ENCODE results near the gene SHC4. TPM values are rescaled to one million over a fixed set of nuclear protein-coding genes. Genes with fewer than 3 reads are reported as not detected.

Gene SHC4
- total RNA-seq, 1 experiment from 2014 or later = 0.44 TPM

- POLR2A ChIA-PET (ENCODE audit: unreplicated experiment) = no interaction called here
Observed at GRCh38 chr15:48899793-48900192, 63.9 kb downstream of the SHC4 start.

GRCh38 chr15:48898446-48898845, 65.3 kb downstream of the SHC4 start:
- H3K36me3 ChIP-seq (ENCODE audit: low read depth) = no peaks in the 10 kb centered on the region
- no peaks in the 10 kb centered on the region for H3K79me2 ChIP-seq (ENCODE audit: low read depth)
- H3K4me2 ChIP-seq = no peak overlapping the region
- H3K9me2 ChIP-seq (ENCODE audit: insufficient read depth) = no peaks in the 10 kb centered on the region
- H3K4me3 ChIP-seq = no peak overlapping the region
- TF ChIP-seq CTCF (conservative IDR thresholded peaks at IDR 0.05) (no peak), EZH2 (IDR thresholded peaks at IDR 0.05; ENCODE audit: low read depth) (no peak)
- H3K9me3 ChIP-seq (ENCODE audit: insufficient read depth, low read depth) = no peaks in the 10 kb centered on the region
- CTCF ChIA-PET = no interaction called here
- H3K27me3 ChIP-seq (ENCODE audit: insufficient read depth, low read depth) = no peaks in the 10 kb centered on the region
- H4K20me1 ChIP-seq (ENCODE audit: insufficient read depth) = no peaks in the 10 kb centered on the region
- POLR2A ChIA-PET (ENCODE audit: unreplicated experiment) = no interaction called here
- DNase-seq = no peak
- H3K27ac ChIP-seq = no peak overlapping the region
- H2AFZ ChIP-seq = no peak overlapping the region
- H3K4me1 ChIP-seq (replicated peaks; ENCODE audit: insufficient read depth) = no peaks in the 10 kb centered on the region
- intact Hi-C loops (cut with micrococcal nuclease; ENCODE audit: unreplicated experiment) = no loop called here
- no TSS peak for BruUV-seq (replicated peaks)
- H3F3A ChIP-seq (ENCODE audit: insufficient read depth, low read depth) = no peaks in the 10 kb centered on the region

More at GRCh38 chr15:48899793-48900192, 63.9 kb downstream of the SHC4 start:
- Histone ChIP-seq H3K27ac (no peak overlapping the region), H3K79me2 (ENCODE audit: low read depth) (no peaks in the 10 kb centered on the region), H3K4me3 (no peak overlapping the region), H3K36me3 (ENCODE audit: low read depth) (no peaks in the 10 kb centered on the region), H3K4me2 (no peak overlapping the region), H2AFZ (no peak overlapping the region), H3K9me2 (ENCODE audit: insufficient read depth) (no peaks in the 10 kb centered on the region), H4K20me1 (ENCODE audit: insufficient read depth) (no peaks in the 10 kb centered on the region), H3K9me3 (ENCODE audit: insufficient read depth, low read depth) (no peaks in the 10 kb centered on the region), H3K4me1 (replicated peaks; ENCODE audit: insufficient read depth) (no peaks in the 10 kb centered on the region), H3F3A (ENCODE audit: insufficient read depth, low read depth) (no peaks in the 10 kb centered on the region), H3K27me3 (ENCODE audit: insufficient read depth, low read depth) (no peaks in the 10 kb centered on the region)
- DNase-seq = no peak
- BruUV-seq (replicated peaks) = no TSS peak
- intact Hi-C loops (cut with micrococcal nuclease; ENCODE audit: unreplicated experiment) = no loop called here
- CTCF ChIA-PET = no interaction called here
- TF ChIP-seq EZH2 (IDR thresholded peaks at IDR 0.05; ENCODE audit: low read depth) = no peak
- no peak for TF ChIP-seq CTCF (conservative IDR thresholded peaks at IDR 0.05)

DNA sequence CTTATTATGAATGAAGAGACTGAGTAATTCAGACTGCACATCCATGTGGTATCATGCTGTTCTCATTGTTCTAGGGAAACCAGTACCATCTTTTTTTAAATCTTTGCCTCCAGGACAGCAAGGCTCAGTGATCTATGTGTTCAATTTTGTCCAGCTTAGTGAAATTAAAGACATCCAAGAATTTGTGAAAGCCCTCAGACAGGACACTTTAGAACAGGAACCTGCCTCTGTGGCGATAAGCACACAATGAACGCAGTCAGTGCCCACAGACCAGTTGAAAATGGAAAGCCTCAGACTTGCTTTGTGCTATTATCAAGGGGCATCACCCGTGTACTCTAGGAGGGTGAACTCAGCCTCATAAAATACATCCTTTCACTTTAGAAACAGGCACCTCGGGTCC, 65.7 kb downstream of the SHC4 start:
- Histone ChIP-seq H3K27ac (no peak overlapping the region), H4K20me1 (ENCODE audit: insufficient read depth) (no peaks in the 10 kb centered on the region), H3K79me2 (ENCODE audit: low read depth) (no peaks in the 10 kb centered on the region), H3K9me2 (ENCODE audit: insufficient read depth) (no peaks in the 10 kb centered on the region), H3K4me2 (no peak overlapping the region), H3K4me3 (no peak overlapping the region), H3K9me3 (ENCODE audit: insufficient read depth, low read depth) (no peaks in the 10 kb centered on the region), H3K27me3 (ENCODE audit: insufficient read depth, low read depth) (no peaks in the 10 kb centered on the region), H3F3A (ENCODE audit: insufficient read depth, low read depth) (no peaks in the 10 kb centered on the region), H2AFZ (no peak overlapping the region), H3K36me3 (ENCODE audit: low read depth) (no peaks in the 10 kb centered on the region), H3K4me1 (replicated peaks; ENCODE audit: insufficient read depth) (no peaks in the 10 kb centered on the region)
- ChIA-PET POLR2A (ENCODE audit: unreplicated experiment) (no interaction called here), CTCF (no interaction called here)
- no peak for DNase-seq
- TF ChIP-seq EZH2 (IDR thresholded peaks at IDR 0.05; ENCODE audit: low read depth) = no peak
- TF ChIP-seq CTCF (conservative IDR thresholded peaks at IDR 0.05) = no peak
- intact Hi-C loops (cut with micrococcal nuclease; ENCODE audit: unreplicated experiment) = no loop called here
- no TSS peak for BruUV-seq (replicated peaks)

Data from PC-9 (cell line).